Left forelimb (tissue), 1 donor: Measurements from ENCODE around the gene SEC23A.
"Not testable (repeated sequence)": the region's sequence is repeated elsewhere in the genome, so short reads cannot be mapped to it uniquely, and the experiment has no call there.

ENCODE experiments used
- DNase-seq: peaks from one replicate; pipeline ENCODE4 v3.0.0-alpha.2; 2018; ENCODE audit warnings: low spot score

SEC23A gene

DNA sequence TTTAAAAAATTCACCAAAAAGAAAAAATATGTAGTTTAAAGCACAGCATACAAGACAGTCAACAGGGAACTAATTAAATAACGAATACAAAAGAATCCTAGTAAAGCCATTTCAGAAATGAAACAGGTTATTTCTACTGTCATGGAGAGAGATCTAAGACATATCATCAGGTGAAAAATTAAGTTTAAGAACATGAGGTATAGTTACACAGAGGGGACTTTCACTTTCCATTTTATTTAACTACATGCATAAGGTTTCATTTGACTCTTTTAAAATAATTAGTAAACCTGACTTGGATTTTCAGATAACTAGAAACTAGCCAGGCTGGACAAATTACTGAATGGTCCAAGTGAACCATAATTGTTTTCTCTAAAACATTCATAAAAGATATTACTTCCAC lies 11.3 kb downstream of the SEC23A start:
- DNase-seq: no peak

- no peak for DNase-seq
These were observed 12.4 kb downstream of the SEC23A start for GRCh38 chr14:39090548-39091111.

- no peak for DNase-seq
These were observed 15.5 kb downstream of the SEC23A start for GRCh38 chr14:39087493-39087892.

DNA sequence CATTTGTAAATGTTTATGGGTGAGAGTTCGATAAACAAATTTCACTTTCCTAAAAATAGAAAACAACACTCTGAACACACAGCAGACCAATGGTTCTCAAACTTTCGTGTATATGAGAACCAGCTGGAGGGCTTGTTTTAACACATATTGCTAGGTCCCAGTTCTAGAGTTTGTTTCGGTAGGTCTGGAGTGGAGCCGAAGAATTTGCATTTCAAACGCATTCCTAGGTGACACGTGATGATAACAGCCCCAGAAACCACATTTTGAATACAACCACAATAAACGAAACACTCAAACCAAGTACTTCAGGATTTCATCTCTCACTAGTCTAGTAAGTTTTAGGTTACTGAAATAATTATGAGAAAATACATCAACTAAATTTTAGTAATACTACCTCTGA lies 17.1 kb downstream of the SEC23A start:
- no peak for DNase-seq

GRCh38 chr14:39083127-39083526 lies 19.9 kb downstream of the SEC23A start:
- DNase-seq: no peak

DNA sequence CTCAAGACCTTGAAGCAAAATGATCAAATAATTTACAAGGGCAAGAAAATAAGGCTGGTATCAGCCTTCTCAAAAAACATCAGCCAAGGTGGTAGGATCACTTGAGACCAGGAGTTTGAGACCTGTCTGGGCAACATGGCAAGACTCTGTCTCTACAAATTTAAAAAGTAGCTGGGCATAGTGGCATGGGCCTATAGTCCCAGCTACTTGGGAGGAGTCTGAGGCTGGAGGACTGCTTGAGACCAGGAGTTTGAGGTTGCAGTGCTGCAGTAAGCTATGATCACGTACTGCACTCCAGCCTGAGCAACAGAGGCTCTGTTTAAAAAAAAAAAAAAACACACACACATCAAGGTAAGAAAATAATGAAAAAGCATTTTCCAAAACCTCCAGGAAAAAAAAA lies 22.1 kb downstream of the SEC23A start:
- no peak for DNase-seq

DNA sequence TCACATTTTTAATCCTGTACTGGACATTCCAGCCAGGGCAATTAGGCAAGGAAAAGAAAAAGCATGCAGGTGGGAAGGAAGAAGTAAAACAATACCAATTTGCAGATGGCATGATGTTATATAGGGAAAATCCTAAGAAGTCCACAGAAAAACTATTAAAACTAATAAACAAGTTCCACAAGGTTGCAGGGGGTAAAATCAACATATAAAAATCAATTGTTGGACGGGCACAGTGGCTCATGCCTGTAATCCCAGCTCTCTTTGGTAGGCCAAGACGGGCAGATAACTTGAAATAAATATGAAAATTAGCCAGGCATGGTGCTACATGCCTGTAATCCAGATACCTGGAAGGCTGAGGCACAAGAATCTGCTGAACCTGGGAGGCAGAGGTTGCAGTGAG lies 31.9 kb downstream of the SEC23A start:
- no peak for DNase-seq

GRCh38 chr14:39069923-39070322 lies 33.1 kb downstream of the SEC23A start:
- DNase-seq: no peak

- not testable (repeated sequence) for DNase-seq
These were observed 33.7 kb downstream of the SEC23A start for GRCh38 chr14:39069169-39069805.

DNA sequence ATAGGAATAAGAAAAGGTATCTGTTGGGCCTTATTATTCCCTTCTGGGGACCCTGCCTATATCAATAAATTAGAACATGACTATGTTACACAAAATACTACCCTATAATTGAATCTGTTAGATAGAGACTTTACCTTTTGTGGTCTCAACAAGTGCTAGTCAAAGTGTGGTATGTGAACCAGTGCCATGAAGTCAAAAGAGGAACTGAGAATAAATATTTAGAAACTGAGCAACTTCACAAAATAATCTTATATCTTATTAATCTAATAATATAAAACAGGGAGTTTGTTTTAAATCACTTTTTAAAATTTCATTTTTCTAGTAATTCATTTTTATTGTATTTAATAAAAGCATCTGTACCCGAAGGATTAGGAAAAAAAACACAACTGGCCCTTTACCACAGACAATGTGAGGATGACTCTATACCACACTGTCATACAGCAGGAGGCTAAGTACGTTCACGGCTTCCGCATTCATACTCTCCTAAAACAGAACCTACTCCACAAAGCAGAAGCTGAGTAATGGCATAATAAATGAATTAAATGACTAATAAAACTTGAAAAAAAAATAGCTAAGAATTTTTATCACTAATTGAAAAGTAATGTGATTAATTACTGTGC lies 42.1 kb downstream of the SEC23A start:
- DNase-seq: no peak

DNA sequence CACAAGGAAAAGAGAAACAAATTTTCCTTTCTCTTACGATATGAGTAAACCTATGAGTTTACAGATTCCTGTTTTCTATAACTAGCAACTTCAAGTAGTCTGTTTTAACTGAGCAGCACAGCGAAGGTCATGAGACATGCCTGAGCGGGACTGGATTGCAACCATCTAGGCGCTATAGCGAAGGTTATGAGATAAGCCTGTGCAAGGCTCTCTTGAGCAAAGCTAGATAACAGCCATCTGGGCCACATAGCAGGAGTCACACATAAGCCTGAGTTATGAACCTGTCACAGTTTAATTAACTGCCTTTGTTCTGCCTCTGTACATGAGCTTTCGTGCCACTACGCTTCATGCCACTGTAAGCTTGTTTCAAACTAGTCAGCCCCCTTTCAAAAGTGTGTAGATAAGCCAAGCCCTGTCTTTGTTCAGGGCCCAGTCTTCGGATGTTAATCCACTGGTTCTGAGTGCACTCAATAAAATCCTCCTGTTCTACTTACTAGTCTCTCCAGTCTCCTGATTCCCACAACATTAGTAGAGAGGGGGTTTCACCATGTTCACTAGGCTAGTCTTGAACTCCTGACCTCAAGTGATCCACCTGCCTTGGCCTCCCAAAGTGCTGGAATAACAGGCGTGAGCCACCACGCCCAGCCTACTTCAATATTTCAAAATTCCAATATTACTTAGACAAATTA lies 47.1 kb downstream of the SEC23A start:
- no peak for DNase-seq

DNA sequence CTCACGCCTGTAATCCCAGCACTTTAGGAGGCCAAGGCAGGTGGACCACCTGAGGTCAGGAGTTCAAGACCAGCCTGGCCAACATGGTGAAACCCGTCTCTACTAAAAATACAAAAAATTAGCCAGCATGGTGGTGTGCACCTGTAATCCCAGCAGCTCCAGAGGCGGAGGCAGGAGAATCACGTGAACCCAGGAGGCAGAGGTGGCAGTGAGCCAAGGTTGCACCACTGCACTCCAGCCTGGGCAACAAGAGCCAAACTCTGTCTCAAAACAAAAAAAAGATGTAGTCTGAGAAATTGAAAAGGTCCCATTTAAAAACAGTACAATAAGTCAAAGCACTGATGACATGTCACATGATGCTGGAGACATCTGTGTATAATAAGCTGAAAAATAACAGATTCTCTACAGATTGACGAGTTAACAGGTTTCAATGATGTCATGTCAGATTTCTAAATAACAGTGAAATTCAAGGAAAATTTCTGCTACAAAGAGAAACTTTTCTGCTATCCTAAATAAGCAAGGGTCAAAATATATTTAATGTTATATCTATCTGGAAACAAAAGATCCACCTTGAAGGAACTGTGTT lies 50.1 kb downstream of the SEC23A start:
- not testable (repeated sequence) for DNase-seq

DNA sequence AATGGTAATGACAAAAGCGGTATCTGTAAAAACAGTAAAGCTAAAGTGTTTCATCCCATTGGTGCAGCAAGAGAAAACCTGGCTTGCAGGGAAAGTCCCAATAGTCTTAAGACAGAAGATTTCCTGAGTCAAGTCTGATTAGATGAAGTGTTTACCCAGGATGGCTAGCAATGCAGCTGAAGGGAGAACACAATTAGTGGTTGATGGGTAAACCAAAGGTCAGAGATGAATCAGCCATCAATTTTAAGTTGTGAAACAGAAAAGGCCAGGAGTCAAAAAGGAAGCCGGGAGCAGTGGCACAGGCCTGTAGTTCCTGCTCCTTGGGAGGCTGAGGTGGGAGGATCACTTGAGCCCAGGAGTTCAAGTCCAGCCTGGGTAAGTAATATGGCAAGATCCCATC lies 52.6 kb downstream of the SEC23A start:
- no peak for DNase-seq

- not testable (repeated sequence) for DNase-seq
These were observed 57.1 kb downstream of the SEC23A start for GRCh38 chr14:39045889-39046288.

DNA sequence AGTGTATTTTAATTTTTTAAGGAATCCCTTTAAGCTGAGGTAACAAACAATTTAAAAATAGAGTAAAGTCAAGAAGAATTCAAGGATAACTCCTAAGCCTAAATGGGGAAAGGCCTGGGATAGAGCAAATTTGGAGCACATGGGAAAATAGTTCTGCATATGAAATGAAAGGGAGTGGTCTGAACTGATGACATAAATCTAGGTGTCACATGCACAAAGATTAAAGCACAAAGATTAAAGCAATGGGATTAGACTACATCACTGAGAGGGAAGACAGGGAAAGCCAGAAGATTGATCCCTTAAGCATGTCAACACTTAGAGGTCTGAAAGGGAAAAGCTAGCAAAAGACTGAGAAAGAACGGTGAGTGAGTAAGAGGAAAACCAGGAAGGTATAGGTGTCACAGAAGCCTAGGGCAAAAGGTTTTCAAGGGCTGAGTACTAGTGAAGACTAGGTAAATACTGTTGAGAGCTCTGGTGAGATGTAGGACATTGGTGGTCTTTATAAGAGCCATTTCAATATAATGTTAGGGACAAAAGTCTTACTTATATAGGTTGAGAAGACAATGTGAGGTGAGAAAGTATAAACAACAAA lies 59.6 kb downstream of the SEC23A start:
- no peak for DNase-seq

GRCh38 chr14:39040529-39040928 lies 62.5 kb downstream of the SEC23A start:
- DNase-seq: no peak

- DNase-seq: no peak
These were observed 64.5 kb downstream of the SEC23A start for GRCh38 chr14:39038542-39038941.

DNA sequence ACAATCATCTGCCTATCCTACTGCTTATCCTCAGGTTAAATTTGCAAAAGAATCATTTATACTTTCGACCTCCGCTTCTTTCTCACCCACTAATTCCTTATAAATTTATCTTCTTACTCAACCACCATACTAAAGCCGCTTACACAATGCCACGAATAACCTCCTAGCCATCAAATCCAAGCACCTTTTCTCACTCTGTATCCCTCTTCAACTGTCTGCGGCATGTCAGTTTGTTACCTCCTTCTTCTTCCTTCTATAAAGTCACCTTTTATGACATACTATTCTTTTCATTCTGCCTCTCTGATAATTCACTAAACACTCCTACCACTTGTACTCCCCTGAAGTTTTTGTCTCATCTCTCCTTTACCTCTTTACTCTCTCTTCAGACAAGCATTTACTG lies 66.3 kb downstream of the SEC23A start:
- DNase-seq: no peak

DNA sequence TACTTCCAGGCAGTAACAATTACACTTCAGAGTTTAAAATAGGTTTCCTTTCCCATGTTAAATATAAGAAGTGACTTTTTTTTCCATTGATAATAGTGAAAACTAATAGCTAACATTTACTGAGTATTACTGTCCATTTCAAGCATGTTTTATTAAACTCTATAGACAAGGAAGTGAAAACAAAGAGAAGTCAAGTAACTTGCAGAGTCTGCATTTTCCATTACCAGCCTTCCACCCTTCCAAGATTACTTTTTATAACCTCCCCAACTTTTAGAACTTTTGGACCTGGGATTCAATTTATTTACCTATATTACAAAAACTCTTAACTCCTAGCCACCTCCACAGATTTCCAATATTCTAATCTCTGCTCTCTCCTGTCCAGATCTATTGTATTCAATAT lies 67.7 kb downstream of the SEC23A start:
- no peak for DNase-seq

DNA sequence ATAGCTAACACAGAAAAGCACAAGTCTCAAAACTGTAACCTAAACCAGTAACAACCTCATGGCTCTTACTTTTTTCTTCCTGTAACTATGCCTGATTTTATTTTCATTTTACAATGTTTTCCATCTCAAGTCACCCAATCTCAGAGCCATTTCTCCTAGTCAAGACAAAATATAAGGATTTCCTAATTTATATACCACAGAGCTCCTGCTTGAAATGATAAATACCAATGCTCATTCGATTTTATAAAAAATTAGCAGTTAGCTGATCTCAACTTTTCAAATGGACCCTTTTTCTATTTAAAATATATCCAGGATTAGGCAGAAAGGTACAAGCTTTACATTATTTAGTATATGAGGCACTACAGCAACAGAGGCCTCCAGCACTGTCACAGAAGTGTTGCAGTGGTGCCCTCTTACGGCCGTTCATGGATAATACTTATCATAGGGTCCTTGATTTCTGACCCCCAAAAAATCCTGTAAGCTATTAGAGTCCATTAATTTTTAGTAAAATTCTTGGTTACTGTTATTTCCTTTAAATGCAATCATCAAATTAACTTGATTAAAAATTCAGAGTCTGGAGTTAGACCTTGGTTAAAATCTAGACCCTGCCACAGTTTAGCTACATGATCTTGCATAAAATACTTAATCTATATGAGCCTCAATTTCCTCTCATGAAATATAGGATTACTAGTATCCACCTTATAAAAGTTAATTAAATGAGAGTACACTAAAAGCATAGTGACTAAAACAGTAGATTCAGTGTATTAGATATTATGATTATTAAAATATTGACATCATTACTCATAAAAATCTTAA lies 68.3 kb downstream of the SEC23A start:
- DNase-seq: no peak

- DNase-seq: no peak
These were observed 69.7 kb downstream of the SEC23A start for GRCh38 chr14:39033371-39033770.

- no peak for DNase-seq
These were observed 72.8 kb downstream of the SEC23A start for GRCh38 chr14:39030209-39030608.
